Measurements from ENCODE around the gene CCSAP. TPM values are rescaled to one million over a fixed set of nuclear protein-coding genes. Genes with fewer than 3 reads are reported as not detected.

The CCSAP gene
- total RNA-seq, 1 donor from 2014 or later = 8.9 TPM

DNA sequence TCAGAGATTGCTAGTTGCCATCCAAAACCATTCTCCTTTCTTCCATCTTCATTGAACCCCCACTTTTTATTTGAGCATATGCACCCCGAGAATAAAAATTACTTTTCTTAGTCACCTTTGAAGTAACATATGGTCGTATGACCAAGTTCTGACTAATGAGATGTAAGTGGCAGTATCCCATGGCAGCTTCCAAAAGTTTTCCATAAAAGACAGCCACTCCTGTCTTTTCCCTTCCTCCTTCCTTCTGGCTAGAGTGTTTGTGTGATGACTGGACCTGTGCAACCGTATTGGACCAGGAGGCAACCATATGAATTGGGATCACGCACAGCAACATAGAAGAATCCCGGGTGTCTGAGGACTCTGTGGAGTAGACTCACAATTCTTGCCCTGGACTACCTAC, 41.1 kb upstream of the CCSAP start:
- H3K36me3 Mint-ChIP-seq (ENCODE audit: low read depth) = no peaks in the 10 kb centered on the region
- no peaks in the 10 kb centered on the region for H3K9me3 Mint-ChIP-seq (ENCODE audit: low read depth)
- TF ChIP-seq, protein P1, sequence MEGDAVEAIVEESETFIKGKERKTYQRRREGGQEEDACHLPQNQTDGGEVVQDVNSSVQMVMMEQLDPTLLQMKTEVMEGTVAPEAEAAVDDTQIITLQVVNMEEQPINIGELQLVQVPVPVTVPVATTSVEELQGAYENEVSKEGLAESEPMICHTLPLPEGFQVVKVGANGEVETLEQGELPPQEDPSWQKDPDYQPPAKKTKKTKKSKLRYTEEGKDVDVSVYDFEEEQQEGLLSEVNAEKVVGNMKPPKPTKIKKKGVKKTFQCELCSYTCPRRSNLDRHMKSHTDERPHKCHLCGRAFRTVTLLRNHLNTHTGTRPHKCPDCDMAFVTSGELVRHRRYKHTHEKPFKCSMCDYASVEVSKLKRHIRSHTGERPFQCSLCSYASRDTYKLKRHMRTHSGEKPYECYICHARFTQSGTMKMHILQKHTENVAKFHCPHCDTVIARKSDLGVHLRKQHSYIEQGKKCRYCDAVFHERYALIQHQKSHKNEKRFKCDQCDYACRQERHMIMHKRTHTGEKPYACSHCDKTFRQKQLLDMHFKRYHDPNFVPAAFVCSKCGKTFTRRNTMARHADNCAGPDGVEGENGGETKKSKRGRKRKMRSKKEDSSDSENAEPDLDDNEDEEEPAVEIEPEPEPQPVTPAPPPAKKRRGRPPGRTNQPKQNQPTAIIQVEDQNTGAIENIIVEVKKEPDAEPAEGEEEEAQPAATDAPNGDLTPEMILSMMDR (IDR thresholded peaks at IDR 0.05) = no peak
- DNase-seq (ENCODE audit: low spot score) = no peak
- peaks cover 4% of the 10 kb centered on the region for H3K27me3 Mint-ChIP-seq (ENCODE audit: low read depth)
- no peak overlapping the region for H3K4me3 Mint-ChIP-seq (ENCODE audit: unreplicated experiment)
- H3K27ac Mint-ChIP-seq (ENCODE audit: unreplicated experiment) = no peak overlapping the region
- H3K4me1 Mint-ChIP-seq (ENCODE audit: low read depth) = peaks cover 11% of the 10 kb centered on the region

DNA sequence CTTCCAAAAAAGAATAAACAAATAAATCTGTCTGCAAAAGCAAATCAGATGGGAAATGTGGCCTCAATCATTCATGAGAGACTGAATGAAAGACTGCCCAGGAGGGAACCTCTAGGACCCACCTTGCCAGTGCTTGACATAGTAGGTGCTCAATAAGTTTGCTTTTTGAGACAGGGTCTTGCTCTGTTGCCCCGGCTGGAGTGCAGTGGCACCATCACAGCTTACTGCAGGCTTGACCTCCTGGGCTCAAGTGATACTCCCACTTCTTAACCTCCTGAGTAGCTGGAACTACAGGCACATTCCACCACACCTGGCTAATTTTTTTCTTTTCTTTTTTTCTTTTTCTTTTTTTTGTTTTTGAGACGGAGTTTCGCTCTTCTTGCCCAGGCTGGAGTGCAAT, 40.3 kb upstream of the CCSAP start:
- Mint-ChIP-seq H3K4me3 (ENCODE audit: unreplicated experiment) (no peak overlapping the region), H3K36me3 (ENCODE audit: low read depth) (no peaks in the 10 kb centered on the region), H3K4me1 (ENCODE audit: low read depth) (peaks cover 3% of the 10 kb centered on the region), H3K9me3 (ENCODE audit: low read depth) (no peaks in the 10 kb centered on the region), H3K27me3 (ENCODE audit: low read depth) (peaks cover 4% of the 10 kb centered on the region), H3K27ac (ENCODE audit: unreplicated experiment) (no peak overlapping the region)
- TF ChIP-seq, protein P1 (IDR thresholded peaks at IDR 0.05) = no peak
- no peak for DNase-seq (ENCODE audit: low spot score)

DNA sequence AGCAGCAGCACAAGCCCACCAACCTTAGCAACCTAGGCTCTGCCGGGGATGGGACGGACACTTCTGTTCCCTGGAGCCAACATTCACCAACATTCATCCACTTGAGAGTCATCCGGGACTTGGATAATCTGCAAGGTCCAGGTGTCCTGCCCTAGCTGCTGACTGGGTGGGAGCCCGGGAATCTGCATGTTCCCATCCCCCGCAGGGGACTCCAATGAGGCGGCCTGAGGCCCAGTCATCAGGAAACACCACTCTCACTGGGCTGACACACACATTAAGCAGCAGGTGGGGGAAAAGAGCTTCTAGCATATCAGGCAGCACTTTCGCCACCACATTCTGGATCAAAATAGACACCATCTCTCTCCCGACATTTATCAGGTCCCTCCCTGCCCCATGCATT, 38.4 kb upstream of the CCSAP start:
- no peaks in the 10 kb centered on the region for H3K36me3 Mint-ChIP-seq (ENCODE audit: low read depth)
- TF ChIP-seq, protein P1 (IDR thresholded peaks at IDR 0.05) = no peak
- no peaks in the 10 kb centered on the region for H3K4me1 Mint-ChIP-seq (ENCODE audit: low read depth)
- H3K27ac Mint-ChIP-seq (ENCODE audit: unreplicated experiment) = no peak overlapping the region
- no peak overlapping the region for H3K4me3 Mint-ChIP-seq (ENCODE audit: unreplicated experiment)
- H3K9me3 Mint-ChIP-seq (ENCODE audit: low read depth) = no peaks in the 10 kb centered on the region
- DNase-seq (ENCODE audit: low spot score) = no peak
- peaks cover 4% of the 10 kb centered on the region for H3K27me3 Mint-ChIP-seq (ENCODE audit: low read depth)

DNA sequence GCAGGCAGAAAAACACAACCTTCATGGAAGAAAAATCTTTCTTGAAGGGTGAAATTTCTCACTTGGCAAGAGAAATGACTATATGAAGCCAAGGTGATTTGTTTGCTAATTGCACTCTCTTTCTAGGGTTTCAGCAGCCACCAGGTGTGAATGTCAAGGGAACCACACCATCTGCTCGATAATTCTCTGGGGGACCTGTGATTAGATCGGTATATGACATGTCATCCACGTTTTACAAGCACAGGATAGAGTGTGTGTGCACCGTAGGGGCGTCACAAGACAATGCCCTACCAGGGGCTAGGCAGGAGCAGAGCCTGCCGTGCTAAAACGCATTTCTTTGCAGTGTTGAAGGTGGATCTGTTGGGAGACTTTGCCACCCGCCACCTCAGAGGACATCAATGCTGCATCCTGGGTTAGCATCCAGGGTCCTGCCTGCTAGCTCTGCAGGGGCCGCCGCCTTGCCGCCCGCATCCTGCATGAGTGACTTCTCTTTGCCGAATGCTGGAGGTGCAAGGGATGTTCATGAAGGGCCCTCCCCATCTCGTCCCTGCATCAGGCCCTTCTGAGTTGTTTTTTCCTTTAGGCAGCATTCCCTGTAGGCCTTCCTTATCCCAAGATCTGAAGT, 37.8 kb upstream of the CCSAP start:
- TF ChIP-seq, protein P1 (IDR thresholded peaks at IDR 0.05) = no peak
- H3K4me3 Mint-ChIP-seq (ENCODE audit: unreplicated experiment) = no peak overlapping the region

DNA sequence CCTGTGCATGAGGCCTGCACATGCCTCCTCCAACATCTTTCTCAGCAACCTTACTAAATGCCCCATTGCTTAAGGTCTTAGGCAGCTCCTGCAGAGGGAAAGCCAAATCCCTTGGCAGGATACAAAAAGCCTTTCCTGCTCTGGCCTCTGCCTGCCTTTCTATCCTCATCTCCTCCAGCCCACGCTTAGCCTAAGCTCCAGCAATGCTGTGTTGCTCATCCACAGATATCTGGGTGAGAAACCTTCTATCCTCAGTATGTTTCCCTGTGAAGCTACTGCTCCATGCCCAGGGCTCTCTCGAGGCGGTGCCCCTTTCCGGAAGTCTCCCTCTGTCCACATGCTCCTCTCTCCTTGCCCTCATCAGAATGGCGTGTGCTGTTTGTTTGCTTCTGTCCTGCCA, 37.0 kb upstream of the CCSAP start:
- TF ChIP-seq, protein P1 (IDR thresholded peaks at IDR 0.05) = no peak
- no peaks in the 10 kb centered on the region for H3K9me3 Mint-ChIP-seq (ENCODE audit: low read depth)
- no peaks in the 10 kb centered on the region for H3K4me1 Mint-ChIP-seq (ENCODE audit: low read depth)
- no peaks in the 10 kb centered on the region for H3K36me3 Mint-ChIP-seq (ENCODE audit: low read depth)
- no peak for DNase-seq (ENCODE audit: low spot score)
- H3K4me3 Mint-ChIP-seq (ENCODE audit: unreplicated experiment) = no peak overlapping the region
- H3K27me3 Mint-ChIP-seq (ENCODE audit: low read depth) = peaks cover 4% of the 10 kb centered on the region
- H3K27ac Mint-ChIP-seq (ENCODE audit: unreplicated experiment) = no peak overlapping the region

More for the DNA sequence above, 37.8 kb upstream of the CCSAP start:
- Mint-ChIP-seq H3K4me1 (ENCODE audit: low read depth) (no peaks in the 10 kb centered on the region), H3K27ac (ENCODE audit: unreplicated experiment) (no peak overlapping the region), H3K27me3 (ENCODE audit: low read depth) (peaks cover 4% of the 10 kb centered on the region), H3K36me3 (ENCODE audit: low read depth) (no peaks in the 10 kb centered on the region), H3K9me3 (ENCODE audit: low read depth) (no peaks in the 10 kb centered on the region)
- DNase-seq (ENCODE audit: low spot score) = no peak
